ENCODE measurements around the gene CYBA.

Gene CYBA
- 128 to 164 reads per million in 2 donors for total RNA-seq

DNA sequence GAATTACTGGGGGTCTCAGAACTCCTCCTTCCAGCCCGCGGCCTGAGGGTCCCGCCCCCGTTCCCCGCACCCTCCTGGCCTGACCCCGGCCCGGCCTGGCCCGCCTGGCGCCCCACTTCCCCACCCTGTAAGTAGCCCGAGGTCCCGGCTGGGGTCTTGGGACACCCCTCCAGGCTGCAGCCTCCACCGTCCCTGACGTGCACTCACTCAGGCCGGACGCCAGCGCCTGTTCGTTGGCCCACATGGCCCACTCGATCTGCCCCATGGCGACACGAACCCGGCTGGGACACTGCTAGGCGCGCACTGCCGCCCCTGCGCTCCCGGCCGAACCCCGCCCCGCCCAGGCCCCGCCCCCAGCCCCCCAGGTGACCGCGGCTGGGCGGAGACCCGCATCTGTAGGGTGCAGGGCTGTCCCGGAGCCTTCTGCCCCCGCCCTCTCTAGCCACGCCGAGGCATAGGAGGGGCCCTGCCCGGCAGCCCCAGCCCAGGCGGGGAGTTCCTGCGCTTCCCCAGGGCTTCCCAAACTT is at the start of gene CYBA:
Gene CYBA, minus strand, starts transcription at position 305 of the 527 bp plus-strand sequence. Its CDS starts 40 bp downstream, at position 265.
- DNase-seq = peak; percentile 59 to 91 (median 75)

DNA sequence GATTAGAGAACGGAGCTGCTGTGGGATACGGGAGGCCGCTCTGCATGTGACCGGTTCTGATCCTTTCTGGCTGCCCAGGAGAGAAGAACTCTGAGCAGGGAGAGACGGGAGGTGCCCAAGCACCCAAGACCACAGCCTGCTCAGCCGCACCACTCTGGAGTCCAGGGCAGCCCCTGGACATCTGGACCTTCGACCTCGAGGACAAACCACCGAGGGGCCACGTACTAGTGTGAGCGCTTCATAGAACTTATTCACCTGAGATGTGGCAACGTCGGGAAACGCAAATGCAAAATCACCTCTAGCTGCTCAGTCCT is 49.4 kb upstream of the CYBA start:
- no peak for DNase-seq

GRCh38 chr16:88699180-88699579 is 48.3 kb upstream of the CYBA start:
- no peak for DNase-seq

- DNase-seq = no peak
These were observed 47.8 kb upstream of the CYBA start for GRCh38 chr16:88698646-88699045.

DNA sequence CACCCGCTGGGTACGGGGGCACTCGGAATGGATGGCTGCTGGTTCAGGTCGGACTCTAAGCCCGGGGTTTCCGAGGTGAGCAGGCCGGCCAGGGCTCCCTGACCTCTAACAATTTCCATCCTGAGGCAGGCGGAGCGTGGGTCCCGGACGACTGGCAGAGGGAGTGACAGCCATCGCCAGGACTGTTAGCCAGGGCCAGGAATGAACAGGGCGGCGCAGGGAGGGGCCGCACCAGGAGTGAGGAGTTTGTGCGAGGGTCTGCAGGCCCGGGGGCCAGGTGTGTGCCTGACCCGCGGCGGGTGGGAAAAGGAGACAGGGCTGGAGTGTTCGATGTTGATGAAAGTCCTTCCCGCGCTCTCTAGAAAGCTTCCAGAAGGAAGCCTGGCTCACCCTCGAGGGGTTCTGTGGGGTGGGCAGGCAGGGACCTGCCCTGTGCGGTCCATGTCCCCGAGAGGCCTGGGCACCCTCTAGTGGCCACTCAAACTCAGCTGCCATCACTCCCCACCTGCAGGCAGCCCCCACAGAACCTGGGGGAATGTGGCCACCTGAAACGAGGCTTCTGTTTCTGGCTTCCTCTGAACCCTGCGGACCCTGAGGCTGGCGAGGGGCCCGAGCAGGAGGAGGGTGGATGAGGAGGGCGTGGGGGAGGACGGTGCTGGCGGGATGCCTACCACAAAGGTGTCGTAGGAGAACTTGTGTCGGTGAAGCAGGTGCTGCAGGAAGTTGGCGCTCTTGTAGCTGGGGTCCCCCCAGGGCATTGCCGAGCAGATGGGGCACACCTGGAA is 47.2 kb upstream of the CYBA start:
- no peak for DNase-seq

DNA sequence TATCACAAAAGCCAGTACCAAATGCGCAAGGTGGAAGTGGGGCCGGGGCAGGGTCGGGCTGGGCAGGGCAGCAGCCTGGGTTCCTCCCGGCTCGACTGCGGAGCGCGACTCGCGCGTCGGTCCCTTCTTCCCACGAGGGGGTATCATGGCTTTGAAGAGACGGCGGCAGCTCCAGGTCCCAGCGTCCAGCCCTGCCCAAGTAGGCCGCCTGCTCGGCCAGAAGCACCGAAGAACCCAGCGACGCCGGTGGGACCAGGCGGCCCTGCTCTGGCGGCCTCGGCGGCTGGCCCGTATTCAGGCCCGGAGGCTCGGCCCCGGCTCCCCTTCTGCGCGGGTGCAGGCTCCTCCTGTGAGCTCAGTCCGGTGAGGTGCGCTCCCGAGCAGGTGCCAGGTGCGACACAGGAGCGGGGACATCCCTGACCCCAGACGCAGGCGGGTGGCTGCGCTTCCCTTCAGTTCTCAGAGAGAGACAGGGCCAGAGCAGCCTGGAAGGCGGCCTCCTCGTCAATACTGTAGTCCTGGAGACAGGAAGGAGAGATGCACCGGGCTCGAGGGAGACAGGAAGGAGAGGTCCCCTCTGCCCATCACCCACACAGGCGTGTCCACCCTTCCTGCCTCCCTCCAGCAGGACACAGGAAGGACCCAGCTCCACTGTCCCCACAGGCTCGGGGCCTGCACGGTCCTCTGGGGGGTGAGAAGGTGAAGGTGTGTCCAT is 46.4 kb upstream of the CYBA start:
- no peak for DNase-seq

- no peak for DNase-seq
These were observed 45.6 kb upstream of the CYBA start for GRCh38 chr16:88696441-88696840.

DNA sequence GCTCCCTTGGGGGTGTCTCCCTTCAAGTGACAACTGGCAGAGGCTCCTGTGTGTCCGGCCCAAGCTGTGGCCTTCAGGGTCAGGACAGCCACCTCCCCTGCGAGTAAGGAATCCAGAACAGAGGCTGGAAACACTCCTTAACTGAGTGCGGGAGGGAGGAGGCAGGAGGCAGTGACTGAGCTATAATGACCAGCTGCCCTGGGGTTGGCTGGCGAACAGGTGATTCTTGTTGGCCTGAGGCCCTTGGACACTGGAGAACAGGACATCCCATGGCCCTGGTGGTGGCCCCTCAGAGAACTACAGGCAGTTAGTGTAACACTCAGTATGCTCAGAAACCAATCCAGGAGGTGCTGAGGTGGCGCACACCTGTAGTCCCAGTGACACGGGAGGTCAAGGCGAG is 44.9 kb upstream of the CYBA start:
- DNase-seq = no peak

DNA sequence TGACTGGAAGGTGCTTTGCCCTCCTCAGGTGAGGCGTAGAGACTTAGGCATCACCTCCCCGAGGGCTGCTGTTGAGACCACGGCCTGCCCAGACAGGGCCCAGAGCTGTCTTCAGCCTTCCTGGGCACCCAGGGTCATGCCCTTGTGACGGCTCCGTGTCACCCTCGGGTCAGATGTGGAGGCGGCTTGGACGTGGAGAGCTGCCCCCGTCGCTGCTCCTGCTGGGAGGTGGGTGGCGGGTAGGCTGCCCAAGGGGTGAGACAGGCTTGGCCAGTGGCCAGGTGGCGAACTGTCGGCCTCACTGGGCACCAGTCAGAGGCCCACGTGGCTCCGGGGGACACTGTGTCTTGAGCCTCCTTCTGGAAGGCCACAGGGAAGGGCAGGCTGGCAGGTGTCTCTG is 44.4 kb upstream of the CYBA start:
- DNase-seq = no peak

- DNase-seq = no peak
These were observed 43.6 kb upstream of the CYBA start for GRCh38 chr16:88694221-88695087.

GRCh38 chr16:88693420-88694177 is 42.7 kb upstream of the CYBA start:
- no peak for DNase-seq

DNA sequence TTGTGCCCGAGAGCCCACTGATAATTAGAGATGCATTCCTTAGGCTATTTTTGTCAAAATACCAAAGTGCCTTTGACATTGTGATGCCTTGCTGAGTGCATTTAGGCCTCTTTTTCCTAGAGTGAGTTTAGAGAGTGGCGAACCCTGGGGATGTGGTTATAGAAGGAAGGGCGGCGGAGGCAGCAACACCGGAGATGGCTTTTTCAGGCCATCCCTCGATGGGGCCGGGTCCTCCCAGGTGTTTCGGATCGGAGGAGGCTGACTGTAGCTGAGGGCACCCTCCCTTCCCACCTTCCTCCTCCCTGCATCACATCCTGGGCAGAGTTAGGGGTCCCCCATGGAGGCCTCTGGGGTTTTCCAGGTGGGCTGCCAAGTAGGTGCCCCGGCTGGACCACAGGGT is 42.0 kb upstream of the CYBA start:
- DNase-seq = no peak

DNA sequence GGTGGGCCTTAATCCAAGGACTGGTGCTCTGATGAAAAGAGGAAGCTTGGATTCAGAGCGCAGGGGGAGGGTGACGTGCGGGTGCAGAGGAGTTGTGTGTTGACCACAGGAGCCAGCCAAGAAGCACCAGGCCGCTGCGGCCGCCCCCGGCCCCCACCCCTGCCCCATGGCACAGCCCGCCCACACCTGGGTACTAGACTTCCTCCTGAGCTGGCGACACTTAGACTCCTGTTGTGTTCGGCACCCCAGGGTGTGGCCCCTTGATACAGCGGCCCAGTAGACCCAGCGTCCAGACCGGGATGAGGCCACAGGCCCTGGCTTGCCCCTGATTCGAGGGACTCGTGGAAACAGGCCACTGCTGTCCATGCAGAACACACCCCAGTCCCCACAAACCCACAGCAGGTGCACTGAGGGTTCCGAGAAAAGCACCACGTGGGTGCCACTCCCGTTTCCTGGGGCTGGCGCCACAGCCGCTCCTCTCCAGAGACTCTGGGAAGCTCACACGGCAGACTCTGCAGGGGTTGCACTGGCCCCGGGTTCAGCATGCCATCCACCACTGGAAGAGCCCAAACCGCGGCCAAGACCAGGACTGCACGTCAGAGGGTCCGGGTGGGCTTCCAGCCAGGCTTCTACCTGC is 41.2 kb upstream of the CYBA start:
- peak in 1 of 5 experiments; percentile 61 for DNase-seq

GRCh38 chr16:88691129-88691813 is 40.4 kb upstream of the CYBA start:
- DNase-seq = no peak

DNA sequence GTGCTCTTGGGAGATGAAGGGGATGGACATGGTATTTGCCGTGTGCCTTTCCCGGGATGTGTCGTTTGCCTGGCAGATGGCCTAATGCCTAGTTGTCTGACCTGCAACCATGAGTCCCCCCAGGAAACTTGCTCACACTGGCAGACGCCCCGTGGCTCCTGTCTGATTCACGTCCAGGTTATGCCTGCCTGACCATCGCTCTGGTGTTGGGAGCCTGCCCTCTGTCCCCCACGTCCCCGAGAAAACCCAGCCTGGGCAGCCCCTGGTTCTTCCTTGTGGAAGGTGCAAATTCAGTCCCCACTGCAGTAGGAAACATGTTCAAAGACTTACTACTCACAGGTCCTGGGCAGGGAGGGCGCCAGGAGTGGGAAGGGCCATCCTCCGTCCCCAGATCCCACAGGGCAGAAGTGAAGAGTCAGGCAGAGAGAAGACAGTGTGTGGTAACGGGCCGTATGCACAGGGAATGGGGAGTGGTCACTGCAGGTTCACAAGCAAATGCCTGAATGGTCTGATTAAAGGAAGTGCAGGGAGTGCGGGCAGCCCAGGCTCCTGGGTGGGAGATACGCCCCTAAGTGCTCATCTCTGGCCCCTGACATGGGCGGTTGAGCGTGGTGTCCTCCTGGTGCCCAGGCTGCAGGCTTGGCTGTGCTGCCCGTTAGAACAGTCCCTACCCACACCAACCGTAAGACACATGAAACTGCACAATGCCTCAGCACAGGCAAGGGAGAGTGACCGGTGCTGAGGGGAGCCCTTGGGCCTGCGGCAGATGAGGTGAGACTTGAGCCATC is 39.7 kb upstream of the CYBA start:
- DNase-seq = no peak

DNA sequence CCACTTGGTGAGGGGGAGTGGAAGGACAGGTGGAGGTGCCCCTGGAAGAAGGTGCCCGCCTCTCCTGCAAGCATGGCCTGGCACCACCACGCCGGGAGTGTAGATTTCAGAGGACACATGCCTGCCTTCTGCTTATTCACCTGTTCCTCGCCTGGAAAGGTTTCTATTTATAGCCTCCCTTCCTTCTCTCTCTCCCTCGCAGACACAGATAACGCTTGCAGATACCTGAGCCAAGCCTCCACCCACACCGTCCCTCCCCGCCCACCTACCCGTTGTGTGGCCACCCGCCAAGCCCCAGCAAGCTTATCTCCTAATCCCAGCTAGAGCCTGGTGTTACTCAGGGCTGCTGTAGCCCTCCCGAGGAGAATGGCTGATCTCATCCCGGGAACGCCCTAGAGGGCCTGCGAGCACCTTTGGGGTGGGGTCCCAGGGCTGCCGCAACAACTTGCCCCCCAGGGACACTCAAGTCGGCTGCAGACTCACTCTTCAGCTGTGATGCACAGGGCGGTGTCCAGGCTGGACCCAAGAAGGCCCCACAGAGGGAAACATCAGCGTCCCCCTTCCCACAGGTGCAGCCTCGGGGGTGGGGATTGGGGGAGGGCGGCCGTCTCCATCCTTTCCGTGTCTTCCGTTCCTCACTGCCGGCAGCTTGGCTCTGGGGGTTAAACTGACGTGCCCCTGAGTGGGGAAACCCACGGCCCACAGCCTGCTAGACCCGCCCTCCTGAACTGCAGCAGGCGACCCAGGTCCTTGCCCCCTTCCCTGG is 37.3 kb upstream of the CYBA start:
- no peak for DNase-seq

GRCh38 chr16:88687676-88688012 is 36.8 kb upstream of the CYBA start:
- DNase-seq = no peak

DNA sequence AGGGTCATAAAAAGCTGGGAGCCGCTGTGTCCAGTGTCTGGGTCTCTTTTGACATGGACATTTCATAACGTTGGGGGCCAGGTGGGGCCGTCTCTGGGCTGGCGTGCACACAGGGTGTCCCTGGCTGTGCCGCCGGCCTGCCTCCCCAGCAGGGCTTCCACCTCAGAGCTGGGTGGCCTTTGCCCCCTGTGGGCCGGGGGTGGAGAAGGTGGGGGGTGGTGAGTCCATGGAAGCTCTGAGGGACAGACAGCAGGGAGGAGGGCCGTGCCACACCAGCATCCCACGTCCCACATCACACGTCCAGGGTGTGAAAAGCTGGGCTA is 36.4 kb upstream of the CYBA start:
- DNase-seq = no peak

DNA sequence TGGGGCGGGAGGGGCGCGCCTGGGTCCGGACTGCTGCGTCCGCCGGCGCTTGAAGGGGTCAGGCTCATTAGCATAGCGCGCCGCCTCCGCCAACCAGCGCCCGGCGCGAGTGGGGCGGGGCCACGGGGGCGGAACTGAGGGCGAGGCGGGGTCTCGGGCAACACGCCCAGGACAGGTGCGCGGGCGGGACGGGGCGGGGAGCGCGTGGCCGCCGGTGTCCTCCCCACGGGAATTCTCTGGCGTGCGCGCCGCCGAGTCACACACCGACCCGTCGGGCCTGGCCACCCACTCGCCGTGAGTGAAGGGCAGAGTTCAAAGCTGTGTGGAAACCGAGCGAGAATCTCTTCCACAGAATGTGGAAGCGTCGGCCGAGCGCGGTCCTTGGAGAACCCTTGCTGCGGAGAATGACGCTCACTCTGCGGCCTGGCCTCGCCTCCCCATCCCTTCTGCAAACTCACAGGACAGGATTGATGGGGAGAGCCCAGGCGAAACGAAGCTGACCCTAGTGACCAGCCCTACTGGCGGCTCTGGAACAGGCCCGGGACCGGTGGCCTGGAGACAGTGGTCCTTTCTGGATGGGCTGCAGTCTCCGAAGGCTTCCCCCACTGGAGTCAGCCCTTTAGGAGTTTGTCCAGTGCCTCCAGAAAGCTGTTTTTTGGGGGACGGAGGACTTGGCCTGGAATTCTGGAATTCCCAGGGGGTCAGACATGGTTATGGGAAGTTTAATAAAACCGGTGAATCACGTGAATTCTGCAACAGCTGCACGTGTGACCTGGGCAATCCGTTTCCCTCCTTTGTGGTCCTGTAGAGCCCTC is 35.8 kb upstream of the CYBA start, which contains the start of gene SNAI3:
Gene SNAI3, minus strand, starts transcription at position 69 of the 815 bp plus-strand sequence. CDS start 101 bp downstream, outside the sequence.
- DNase-seq = peak; percentile 75 to 84 (median 80)

All from T-helper 2 cell (primary cell).